ENCODE results near the gene GDPD4.
"Not testable (repeated sequence)": the region's sequence is repeated elsewhere in the genome, so short reads cannot be mapped to it uniquely, and the experiment has no call there.

- not testable (repeated sequence) for TF ChIP-seq CTCF, EP300, POLR2A, POLR2AphosphoS5 (IDR thresholded peaks at IDR 0.05)
Observed at GRCh38 chr11:77300028-77300427, 1.5 kb downstream of the GDPD4 start.
